ENCODE data around the gene WFDC5. TPM values are rescaled to one million over a fixed set of nuclear protein-coding genes. Genes with fewer than 3 reads are reported as not detected.

WFDC5 gene
- total and polyA plus RNA-seq, 7 donors: 0.39 TPM; not detected in 6

GRCh38 chr20:45094201-45094600, 20.8 kb downstream of the WFDC5 start:
- peaks cover 0 to 14% (median 12%) of the 10 kb centered on the region in 4 donors for H3K4me1 ChIP-seq
- 97 to 99% methylated on average over 2 of the region's 2 CpGs for WGBS, 2 donors
- H3K27me3 ChIP-seq: peaks cover 15 to 34% (median 25%) of the 10 kb centered on the region in 3 donors
- TF ChIP-seq EP300 (IDR thresholded peaks at IDR 0.05) (no peak), CTCF (IDR thresholded peaks at IDR 0.05) (no peak), POLR2A (IDR thresholded peaks at IDR 0.05) (no peak), POLR2AphosphoS5 (IDR thresholded peaks at IDR 0.05) (no peak)
- no peaks in the 10 kb centered on the region for H3K9me3 ChIP-seq
- no peak for DNase-seq
- H3K36me3 ChIP-seq: no peaks in the 10 kb centered on the region
- H3K27ac ChIP-seq: no peak overlapping the region
- intact Hi-C loops (cut with DNase I): loop anchor here (2.0 kb wide), 1 partner anchor 83 kb away; no protein-coding TSS in a partner anchor
- H3K4me3 ChIP-seq: no peak overlapping the region

- H3K4me1 ChIP-seq: peaks cover 0 to 14% (median 8%) of the 10 kb centered on the region in 4 donors
- 94 to 96% methylated on average over 7 of the region's 7 CpGs for WGBS, 2 donors
- no peaks in the 10 kb centered on the region for H3K36me3 ChIP-seq
- no peak for DNase-seq
- H3K9me3 ChIP-seq: no peaks in the 10 kb centered on the region
- H3K27me3 ChIP-seq: peaks cover 10 to 21% (median 18%) of the 10 kb centered on the region in 3 donors
- intact Hi-C loops (cut with DNase I): no loop called here
- H3K27ac ChIP-seq: no peak overlapping the region
- TF ChIP-seq POLR2A (IDR thresholded peaks at IDR 0.05) (no peak), CTCF (IDR thresholded peaks at IDR 0.05) (no peak), EP300 (IDR thresholded peaks at IDR 0.05) (no peak), POLR2AphosphoS5 (IDR thresholded peaks at IDR 0.05) (no peak)
- no peak overlapping the region for H3K4me3 ChIP-seq
Observed at GRCh38 chr20:45092898-45093297, 22.1 kb downstream of the WFDC5 start.

- intact Hi-C loops (cut with DNase I): no loop called here
- TF ChIP-seq POLR2A (IDR thresholded peaks at IDR 0.05): no peak
- no peak for TF ChIP-seq EP300 (IDR thresholded peaks at IDR 0.05)
- no peak for TF ChIP-seq POLR2AphosphoS5 (IDR thresholded peaks at IDR 0.05)
- no peak for TF ChIP-seq CTCF (IDR thresholded peaks at IDR 0.05)
- Histone ChIP-seq H3K4me3 (no peak overlapping the region), H3K9me3 (no peaks in the 10 kb centered on the region), H3K27me3 (peaks cover 0 to 6% (median 5%) of the 10 kb centered on the region in 3 donors), H3K36me3 (no peaks in the 10 kb centered on the region), H3K4me1 (peaks cover 0 to 15% (median 7%) of the 10 kb centered on the region in 4 donors), H3K27ac (no peak overlapping the region)
- DNase-seq: no peak
- 76 to 90% methylated on average over 3 of the region's 3 CpGs for WGBS, 2 donors
Observed at GRCh38 chr20:45091366-45091765, 23.6 kb downstream of the WFDC5 start.

- H3K27me3 ChIP-seq: no peaks in the 10 kb centered on the region
- no peaks in the 10 kb centered on the region for H3K9me3 ChIP-seq
- no peak overlapping the region for H3K27ac ChIP-seq
- 96 to 98% methylated on average over 3 of the region's 3 CpGs for WGBS, 2 donors
- no peak for DNase-seq
- no peaks in the 10 kb centered on the region for H3K36me3 ChIP-seq
- intact Hi-C loops (cut with DNase I): no loop called here
- no peak for TF ChIP-seq CTCF (IDR thresholded peaks at IDR 0.05)
- TF ChIP-seq POLR2AphosphoS5 (IDR thresholded peaks at IDR 0.05): no peak
- no peak for TF ChIP-seq EP300 (IDR thresholded peaks at IDR 0.05)
- no peak for TF ChIP-seq POLR2A (IDR thresholded peaks at IDR 0.05)
- no peak overlapping the region for H3K4me3 ChIP-seq
- H3K4me1 ChIP-seq: peaks cover 0 to 12% (median 7%) of the 10 kb centered on the region in 4 donors
Observed at GRCh38 chr20:45090481-45090880, 24.5 kb downstream of the WFDC5 start.

GRCh38 chr20:45088247-45088646, 26.7 kb downstream of the WFDC5 start:
- TF ChIP-seq POLR2A (IDR thresholded peaks at IDR 0.05) (no peak), CTCF (IDR thresholded peaks at IDR 0.05) (no peak), EP300 (IDR thresholded peaks at IDR 0.05) (no peak)
- intact Hi-C loops (cut with DNase I): no loop called here
- DNase-seq: no peak
- H3K36me3 ChIP-seq: no peaks in the 10 kb centered on the region
- 92 to 96% methylated on average over 7 of the region's 7 CpGs for WGBS, 2 donors
- no peak overlapping the region for H3K4me3 ChIP-seq
- no peaks in the 10 kb centered on the region for H3K27me3 ChIP-seq
- peaks cover 0 to 11% (median 7%) of the 10 kb centered on the region in 4 donors for H3K4me1 ChIP-seq
- no peaks in the 10 kb centered on the region for H3K9me3 ChIP-seq
- peak overlapping the region in 1 of 4 donors; percentile 3 for H3K27ac ChIP-seq

Measured in sigmoid colon (tissue), 7 donors.